Measurements from ENCODE around the gene CAB39L. TPM values are rescaled to one million over a fixed set of nuclear protein-coding genes. Genes with fewer than 3 reads are reported as not detected.

CAB39L gene
- polyA plus RNA-seq, 1 of the 3 experiments (the other 2 are of a cell fraction): 2.6 TPM

DNA sequence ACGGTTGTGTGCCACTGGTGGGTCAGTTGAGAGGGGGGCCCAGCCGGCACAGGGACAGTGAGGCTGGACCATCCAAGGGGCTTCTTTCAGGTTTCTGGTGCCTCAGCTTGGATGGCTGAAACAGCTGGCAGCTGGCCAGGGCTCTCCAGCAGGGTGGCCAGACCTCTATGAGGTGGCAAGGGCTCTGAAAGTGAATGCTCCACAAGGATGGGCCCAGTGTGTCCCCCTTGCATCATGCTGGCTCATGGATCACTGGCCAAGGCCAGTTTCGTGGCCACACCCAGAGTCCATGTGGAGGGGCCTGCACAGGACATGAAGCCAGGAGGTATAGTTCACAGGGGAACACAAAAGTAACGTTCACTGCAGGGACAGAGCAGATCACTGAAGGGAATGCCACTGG lies 146.5 kb downstream of the CAB39L start:
- Histone ChIP-seq H3K4me3 (ENCODE audit: low read depth in 2 of 2, low read length in 1 of 2) (no peak overlapping the region), H3K9me3 (no peaks in the 10 kb centered on the region), H3K9ac (no peak overlapping the region), H3K4me2 (no peak overlapping the region), H3K27me3 (ENCODE audit: insufficient read depth) (no peaks in the 10 kb centered on the region), H3K79me2 (ENCODE audit: insufficient read depth) (no peaks in the 10 kb centered on the region), H2AFZ (ENCODE audit: low read depth) (no peak overlapping the region), H3K27ac (ENCODE audit: low read depth in 2 of 2, low read length in 1 of 2) (no peak overlapping the region), H3F3A (replicated peaks; ENCODE audit: insufficient read depth) (no peaks in the 10 kb centered on the region), H4K20me1 (ENCODE audit: insufficient read depth) (no peaks in the 10 kb centered on the region), H3K36me3 (replicated peaks in 1 of 2; ENCODE audit: control insufficient read depth in 1 of 2, insufficient read depth in 2 of 2, low read length in 1 of 2) (no peaks in the 10 kb centered on the region), H3K4me1 (ENCODE audit: control insufficient read depth in 1 of 2, insufficient read depth in 2 of 2, low read depth in 1 of 2, low read length in 1 of 2) (peaks cover 0 to 3% of the 10 kb centered on the region in 2 experiments; a peak in 2 of 4 replicates), H3K9me2 (no peaks in the 10 kb centered on the region)
- CTCF ChIA-PET: interaction anchor here (4.7 kb wide), 1 partner anchor 310 kb away, joined by 32 read pairs; no protein-coding TSS in a partner anchor
- POLR2A ChIA-PET: no interaction called here
- 62% methylated on average over 3 of the region's 4 CpGs for WGBS (ENCODE audit: low lambda C conversion rate)
- TF ChIP-seq MXI1 (IDR thresholded peaks at IDR 0.05; ENCODE audit: low read depth, low read length) (no peak), NFIC (IDR thresholded peaks at IDR 0.05; ENCODE audit: borderline replicate concordance) (no peak), TEAD4 (IDR thresholded peaks at IDR 0.05; ENCODE audit: borderline replicate concordance, insufficient read depth) (no peak), RAD21 (IDR thresholded peaks at IDR 0.05; ENCODE audit: low read length) (no peak), ELF1 (IDR thresholded peaks at IDR 0.05) (no peak), GABPA (IDR thresholded peaks at IDR 0.05; ENCODE audit: low read depth) (no peak), EZH2phosphoT487 (IDR thresholded peaks at IDR 0.05; ENCODE audit: borderline replicate concordance, low read depth) (no peak)
- TF ChIP-seq, protein P1, sequence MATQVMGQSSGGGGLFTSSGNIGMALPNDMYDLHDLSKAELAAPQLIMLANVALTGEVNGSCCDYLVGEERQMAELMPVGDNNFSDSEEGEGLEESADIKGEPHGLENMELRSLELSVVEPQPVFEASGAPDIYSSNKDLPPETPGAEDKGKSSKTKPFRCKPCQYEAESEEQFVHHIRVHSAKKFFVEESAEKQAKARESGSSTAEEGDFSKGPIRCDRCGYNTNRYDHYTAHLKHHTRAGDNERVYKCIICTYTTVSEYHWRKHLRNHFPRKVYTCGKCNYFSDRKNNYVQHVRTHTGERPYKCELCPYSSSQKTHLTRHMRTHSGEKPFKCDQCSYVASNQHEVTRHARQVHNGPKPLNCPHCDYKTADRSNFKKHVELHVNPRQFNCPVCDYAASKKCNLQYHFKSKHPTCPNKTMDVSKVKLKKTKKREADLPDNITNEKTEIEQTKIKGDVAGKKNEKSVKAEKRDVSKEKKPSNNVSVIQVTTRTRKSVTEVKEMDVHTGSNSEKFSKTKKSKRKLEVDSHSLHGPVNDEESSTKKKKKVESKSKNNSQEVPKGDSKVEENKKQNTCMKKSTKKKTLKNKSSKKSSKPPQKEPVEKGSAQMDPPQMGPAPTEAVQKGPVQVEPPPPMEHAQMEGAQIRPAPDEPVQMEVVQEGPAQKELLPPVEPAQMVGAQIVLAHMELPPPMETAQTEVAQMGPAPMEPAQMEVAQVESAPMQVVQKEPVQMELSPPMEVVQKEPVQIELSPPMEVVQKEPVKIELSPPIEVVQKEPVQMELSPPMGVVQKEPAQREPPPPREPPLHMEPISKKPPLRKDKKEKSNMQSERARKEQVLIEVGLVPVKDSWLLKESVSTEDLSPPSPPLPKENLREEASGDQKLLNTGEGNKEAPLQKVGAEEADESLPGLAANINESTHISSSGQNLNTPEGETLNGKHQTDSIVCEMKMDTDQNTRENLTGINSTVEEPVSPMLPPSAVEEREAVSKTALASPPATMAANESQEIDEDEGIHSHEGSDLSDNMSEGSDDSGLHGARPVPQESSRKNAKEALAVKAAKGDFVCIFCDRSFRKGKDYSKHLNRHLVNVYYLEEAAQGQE (IDR thresholded peaks at IDR 0.05; ENCODE audit: low read depth, low read length): no peak
- DNase-seq: no peak

DNA sequence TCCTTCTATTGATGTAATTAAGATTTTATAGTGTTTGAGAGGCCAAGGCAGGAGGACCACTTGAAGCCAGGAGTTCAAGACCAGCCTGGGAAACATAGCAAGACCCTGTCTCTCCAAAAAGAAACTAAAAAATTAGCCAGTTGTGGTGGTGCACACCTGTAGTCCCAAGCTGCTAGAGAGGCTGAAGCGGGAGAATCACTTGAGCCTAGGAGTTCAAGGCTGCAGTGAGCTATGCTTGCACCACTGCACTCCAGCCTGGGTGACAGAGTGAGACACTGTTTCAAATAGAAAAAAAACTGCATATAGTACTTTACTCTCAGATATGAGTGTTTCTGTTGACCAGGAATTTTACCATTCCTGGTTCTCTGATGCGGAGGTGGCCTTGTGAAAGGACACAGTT lies 147.2 kb downstream of the CAB39L start:
- Histone ChIP-seq H2AFZ (ENCODE audit: low read depth) (no peak overlapping the region), H3K27ac (ENCODE audit: low read depth in 2 of 2, low read length in 1 of 2) (no peak overlapping the region), H3K9me3 (no peaks in the 10 kb centered on the region), H3K4me2 (no peak overlapping the region), H3K4me1 (ENCODE audit: control insufficient read depth in 1 of 2, insufficient read depth in 2 of 2, low read depth in 1 of 2, low read length in 1 of 2) (peaks cover 0 to 3% of the 10 kb centered on the region in 2 experiments; a peak in 2 of 4 replicates), H3K27me3 (ENCODE audit: insufficient read depth) (no peaks in the 10 kb centered on the region), H3K9me2 (no peaks in the 10 kb centered on the region), H3F3A (replicated peaks; ENCODE audit: insufficient read depth) (no peaks in the 10 kb centered on the region), H4K20me1 (ENCODE audit: insufficient read depth) (no peaks in the 10 kb centered on the region), H3K79me2 (ENCODE audit: insufficient read depth) (no peaks in the 10 kb centered on the region), H3K9ac (no peak overlapping the region), H3K4me3 (ENCODE audit: low read depth in 2 of 2, low read length in 1 of 2) (no peak overlapping the region), H3K36me3 (replicated peaks in 1 of 2; ENCODE audit: control insufficient read depth in 1 of 2, insufficient read depth in 2 of 2, low read length in 1 of 2) (no peaks in the 10 kb centered on the region)
- no peak for DNase-seq
- ChIA-PET POLR2A (no interaction called here), CTCF (interaction anchor here (4.7 kb wide), 1 partner anchor 311 kb away, joined by 32 read pairs; no protein-coding TSS in a partner anchor)
- WGBS (ENCODE audit: low lambda C conversion rate): 94% methylated on average over 2 of the region's 2 CpGs
- no peak for TF ChIP-seq SIN3A (IDR thresholded peaks at IDR 0.05; ENCODE audit: borderline replicate concordance, low read depth, low read length)
- no peak for TF ChIP-seq EZH2phosphoT487 (IDR thresholded peaks at IDR 0.05; ENCODE audit: borderline replicate concordance, low read depth)
- TF ChIP-seq, protein P2, sequence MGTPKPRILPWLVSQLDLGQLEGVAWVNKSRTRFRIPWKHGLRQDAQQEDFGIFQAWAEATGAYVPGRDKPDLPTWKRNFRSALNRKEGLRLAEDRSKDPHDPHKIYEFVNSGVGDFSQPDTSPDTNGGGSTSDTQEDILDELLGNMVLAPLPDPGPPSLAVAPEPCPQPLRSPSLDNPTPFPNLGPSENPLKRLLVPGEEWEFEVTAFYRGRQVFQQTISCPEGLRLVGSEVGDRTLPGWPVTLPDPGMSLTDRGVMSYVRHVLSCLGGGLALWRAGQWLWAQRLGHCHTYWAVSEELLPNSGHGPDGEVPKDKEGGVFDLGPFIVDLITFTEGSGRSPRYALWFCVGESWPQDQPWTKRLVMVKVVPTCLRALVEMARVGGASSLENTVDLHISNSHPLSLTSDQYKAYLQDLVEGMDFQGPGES (IDR thresholded peaks at IDR 0.05; ENCODE audit: low read depth, low read length): no peak
- no peak for TF ChIP-seq MXI1 (IDR thresholded peaks at IDR 0.05; ENCODE audit: low read depth, low read length)
- TF ChIP-seq, protein P3, sequence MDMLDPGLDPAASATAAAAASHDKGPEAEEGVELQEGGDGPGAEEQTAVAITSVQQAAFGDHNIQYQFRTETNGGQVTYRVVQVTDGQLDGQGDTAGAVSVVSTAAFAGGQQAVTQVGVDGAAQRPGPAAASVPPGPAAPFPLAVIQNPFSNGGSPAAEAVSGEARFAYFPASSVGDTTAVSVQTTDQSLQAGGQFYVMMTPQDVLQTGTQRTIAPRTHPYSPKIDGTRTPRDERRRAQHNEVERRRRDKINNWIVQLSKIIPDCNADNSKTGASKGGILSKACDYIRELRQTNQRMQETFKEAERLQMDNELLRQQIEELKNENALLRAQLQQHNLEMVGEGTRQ (IDR thresholded peaks at IDR 0.05; ENCODE audit: borderline replicate concordance, low read depth, low read length): no peak
- TF ChIP-seq, protein P4, sequence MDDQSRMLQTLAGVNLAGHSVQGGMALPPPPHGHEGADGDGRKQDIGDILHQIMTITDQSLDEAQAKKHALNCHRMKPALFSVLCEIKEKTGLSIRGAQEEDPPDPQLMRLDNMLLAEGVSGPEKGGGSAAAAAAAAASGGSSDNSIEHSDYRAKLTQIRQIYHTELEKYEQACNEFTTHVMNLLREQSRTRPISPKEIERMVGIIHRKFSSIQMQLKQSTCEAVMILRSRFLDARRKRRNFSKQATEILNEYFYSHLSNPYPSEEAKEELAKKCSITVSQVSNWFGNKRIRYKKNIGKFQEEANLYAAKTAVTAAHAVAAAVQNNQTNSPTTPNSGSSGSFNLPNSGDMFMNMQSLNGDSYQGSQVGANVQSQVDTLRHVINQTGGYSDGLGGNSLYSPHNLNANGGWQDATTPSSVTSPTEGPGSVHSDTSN (IDR thresholded peaks at IDR 0.05): no peak
- TF ChIP-seq, protein P1 (IDR thresholded peaks at IDR 0.05; ENCODE audit: low read depth, low read length): no peak
- TF ChIP-seq, protein P5, sequence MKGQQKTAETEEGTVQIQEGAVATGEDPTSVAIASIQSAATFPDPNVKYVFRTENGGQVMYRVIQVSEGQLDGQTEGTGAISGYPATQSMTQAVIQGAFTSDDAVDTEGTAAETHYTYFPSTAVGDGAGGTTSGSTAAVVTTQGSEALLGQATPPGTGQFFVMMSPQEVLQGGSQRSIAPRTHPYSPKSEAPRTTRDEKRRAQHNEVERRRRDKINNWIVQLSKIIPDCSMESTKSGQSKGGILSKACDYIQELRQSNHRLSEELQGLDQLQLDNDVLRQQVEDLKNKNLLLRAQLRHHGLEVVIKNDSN (IDR thresholded peaks at IDR 0.05; ENCODE audit: borderline replicate concordance, low read depth): no peak
- no peak for TF ChIP-seq GABPA (IDR thresholded peaks at IDR 0.05; ENCODE audit: low read depth)
- no peak for TF ChIP-seq RFX5 (IDR thresholded peaks at IDR 0.05; ENCODE audit: low read length)
